Measurements from ENCODE around the gene FBXL19.

FBXL19 gene

DNA sequence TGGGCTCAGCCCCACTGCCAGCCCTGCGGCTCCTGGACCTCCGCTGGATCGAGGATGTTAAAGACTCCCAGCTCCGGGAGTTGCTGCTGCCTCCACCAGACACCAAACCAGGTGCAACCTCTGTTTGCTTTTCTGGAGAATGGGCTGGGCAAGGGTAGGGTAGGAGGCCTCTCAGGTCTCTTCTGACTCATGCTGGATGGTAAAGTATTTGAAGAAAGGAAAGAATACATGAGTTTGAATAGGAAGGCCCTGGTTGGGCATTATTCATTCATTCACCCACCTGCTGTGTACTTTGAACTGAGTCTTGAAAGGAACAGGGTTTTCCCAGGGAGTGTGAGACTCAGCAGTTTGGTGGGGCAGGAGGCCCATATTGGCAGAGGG lies 19.0 kb downstream of the FBXL19 start:
- TF ChIP-seq, protein P1, sequence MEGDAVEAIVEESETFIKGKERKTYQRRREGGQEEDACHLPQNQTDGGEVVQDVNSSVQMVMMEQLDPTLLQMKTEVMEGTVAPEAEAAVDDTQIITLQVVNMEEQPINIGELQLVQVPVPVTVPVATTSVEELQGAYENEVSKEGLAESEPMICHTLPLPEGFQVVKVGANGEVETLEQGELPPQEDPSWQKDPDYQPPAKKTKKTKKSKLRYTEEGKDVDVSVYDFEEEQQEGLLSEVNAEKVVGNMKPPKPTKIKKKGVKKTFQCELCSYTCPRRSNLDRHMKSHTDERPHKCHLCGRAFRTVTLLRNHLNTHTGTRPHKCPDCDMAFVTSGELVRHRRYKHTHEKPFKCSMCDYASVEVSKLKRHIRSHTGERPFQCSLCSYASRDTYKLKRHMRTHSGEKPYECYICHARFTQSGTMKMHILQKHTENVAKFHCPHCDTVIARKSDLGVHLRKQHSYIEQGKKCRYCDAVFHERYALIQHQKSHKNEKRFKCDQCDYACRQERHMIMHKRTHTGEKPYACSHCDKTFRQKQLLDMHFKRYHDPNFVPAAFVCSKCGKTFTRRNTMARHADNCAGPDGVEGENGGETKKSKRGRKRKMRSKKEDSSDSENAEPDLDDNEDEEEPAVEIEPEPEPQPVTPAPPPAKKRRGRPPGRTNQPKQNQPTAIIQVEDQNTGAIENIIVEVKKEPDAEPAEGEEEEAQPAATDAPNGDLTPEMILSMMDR (IDR thresholded peaks at IDR 0.05; ENCODE audit: low read depth, low read length), result no peak
- no peak for DNase-seq (ENCODE audit: extremely low read depth, low read depth)

DNA sequence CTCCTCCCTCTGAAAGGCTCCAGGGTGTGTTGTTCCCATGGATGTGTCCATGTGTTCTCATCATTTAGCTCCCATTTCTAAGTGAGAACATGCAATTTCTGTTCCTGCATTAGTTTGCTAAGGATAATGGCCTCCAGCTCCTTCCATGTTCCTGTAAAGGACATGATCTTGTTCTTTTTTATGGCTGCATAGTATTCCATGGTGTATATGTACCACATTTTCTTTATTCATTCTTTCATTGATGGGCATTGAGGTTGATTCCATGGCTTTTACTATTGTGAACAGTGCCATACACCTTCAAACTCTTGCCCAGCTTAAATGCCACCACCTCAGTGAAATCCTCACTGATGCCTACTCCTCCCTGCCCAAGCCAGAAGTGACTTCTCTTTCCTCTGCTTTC lies 21.0 kb downstream of the FBXL19 start:
- TF ChIP-seq, protein P1 (IDR thresholded peaks at IDR 0.05; ENCODE audit: low read depth, low read length), result no peak
- DNase-seq (ENCODE audit: extremely low read depth, low read depth), result no peak

DNA sequence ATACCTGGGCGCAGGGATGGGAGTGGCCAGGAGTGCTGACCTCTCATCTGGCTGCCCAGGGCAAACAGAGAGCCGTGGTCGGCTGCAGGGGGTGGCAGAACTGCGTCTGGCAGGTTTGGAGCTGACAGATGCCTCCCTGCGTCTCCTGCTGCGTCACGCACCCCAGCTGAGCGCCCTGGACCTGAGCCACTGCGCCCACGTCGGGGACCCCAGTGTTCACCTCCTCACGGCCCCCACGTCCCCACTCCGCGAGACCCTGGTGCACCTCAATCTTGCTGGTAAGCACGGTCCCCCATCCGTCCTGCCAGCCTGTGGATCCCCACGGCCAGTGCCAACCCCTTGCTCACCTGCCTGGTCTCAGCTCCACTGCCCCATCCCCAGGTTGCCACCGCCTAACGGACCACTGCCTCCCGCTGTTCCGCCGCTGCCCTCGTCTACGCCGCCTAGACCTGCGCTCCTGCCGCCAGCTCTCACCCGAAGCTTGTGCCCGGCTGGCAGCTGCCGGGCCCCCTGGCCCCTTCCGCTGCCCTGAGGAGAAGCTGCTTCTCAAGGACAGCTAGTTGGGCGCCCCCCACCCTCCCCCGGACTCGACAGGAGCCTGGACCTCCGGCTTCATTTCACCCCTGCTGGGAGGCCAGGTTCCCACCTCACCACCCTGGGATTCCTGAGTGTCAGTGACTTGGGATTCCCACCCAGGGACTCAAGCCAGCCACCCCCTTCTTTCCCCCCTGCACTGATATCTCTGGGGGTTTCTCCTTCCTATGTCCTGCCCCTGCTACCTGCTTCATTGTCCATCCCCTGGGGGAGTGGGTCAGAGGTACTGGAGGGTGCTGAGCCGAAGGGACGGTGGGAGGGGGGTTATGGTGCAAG lies 23.5 kb downstream of the FBXL19 start:
- TF ChIP-seq, protein P1 (IDR thresholded peaks at IDR 0.05; ENCODE audit: low read depth, low read length), result no peak
- DNase-seq (ENCODE audit: extremely low read depth, low read depth), result no peak

DNA sequence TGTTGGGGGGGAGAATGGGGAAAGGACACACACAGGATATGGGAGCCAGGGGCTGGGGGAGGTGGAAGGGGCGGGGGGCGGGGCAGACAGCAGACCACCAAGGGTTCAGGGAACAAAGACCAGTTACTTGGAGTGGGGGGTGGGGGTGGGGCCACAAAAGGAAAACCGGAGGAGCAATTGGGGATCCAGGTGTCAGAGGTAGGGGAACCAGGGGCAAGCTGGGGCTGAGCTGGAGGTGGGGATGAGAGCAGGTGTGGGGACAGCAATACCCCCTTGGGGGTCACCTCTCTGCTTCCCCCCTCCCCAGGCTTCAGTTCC lies 24.1 kb downstream of the FBXL19 start:
- TF ChIP-seq, protein P1 (IDR thresholded peaks at IDR 0.05; ENCODE audit: low read depth, low read length), result no peak
- no peak for DNase-seq (ENCODE audit: extremely low read depth, low read depth)

DNA sequence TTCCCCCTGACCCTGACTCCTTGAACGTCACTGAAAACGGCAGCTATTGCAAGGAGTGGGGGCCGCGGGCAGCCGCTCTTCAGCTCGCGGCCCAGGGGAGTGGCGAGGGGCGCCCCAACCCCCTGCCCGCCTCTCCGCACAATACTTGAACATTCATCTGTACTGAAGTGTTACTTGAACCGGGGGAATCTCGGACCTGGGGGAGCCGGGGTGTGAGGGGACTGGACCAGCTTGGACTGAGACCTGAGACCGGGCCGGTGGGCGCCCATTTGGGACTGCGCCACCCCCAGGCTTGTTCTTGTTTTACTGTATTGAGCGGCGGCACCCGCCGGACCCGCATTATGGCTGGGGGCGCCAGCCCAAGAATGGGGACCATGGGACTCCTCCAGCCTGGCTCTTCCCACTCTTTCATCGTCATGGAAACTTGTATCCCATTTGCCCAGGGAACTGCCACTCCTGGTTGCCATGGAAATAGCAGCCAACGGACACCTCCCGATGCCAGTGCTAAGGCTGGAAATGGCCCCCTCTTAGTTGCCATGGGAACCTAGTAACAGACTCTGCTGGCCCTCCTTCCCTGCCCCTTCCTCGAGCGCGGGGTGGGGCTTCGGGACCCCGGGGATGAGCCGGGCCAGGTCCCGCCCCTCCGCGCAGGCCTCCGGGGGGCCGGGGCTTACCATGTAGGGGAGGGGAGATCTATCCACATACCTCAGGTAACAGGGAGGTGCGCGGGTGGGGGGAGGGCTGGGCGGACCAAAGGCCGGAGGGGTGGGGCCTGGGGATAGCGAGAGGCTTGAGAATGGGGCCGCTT lies 24.7 kb downstream of the FBXL19 start:
- peak; percentile 94 for DNase-seq (ENCODE audit: extremely low read depth, low read depth)
- TF ChIP-seq, protein P1 (IDR thresholded peaks at IDR 0.05; ENCODE audit: low read depth, low read length), result no peak

DNA sequence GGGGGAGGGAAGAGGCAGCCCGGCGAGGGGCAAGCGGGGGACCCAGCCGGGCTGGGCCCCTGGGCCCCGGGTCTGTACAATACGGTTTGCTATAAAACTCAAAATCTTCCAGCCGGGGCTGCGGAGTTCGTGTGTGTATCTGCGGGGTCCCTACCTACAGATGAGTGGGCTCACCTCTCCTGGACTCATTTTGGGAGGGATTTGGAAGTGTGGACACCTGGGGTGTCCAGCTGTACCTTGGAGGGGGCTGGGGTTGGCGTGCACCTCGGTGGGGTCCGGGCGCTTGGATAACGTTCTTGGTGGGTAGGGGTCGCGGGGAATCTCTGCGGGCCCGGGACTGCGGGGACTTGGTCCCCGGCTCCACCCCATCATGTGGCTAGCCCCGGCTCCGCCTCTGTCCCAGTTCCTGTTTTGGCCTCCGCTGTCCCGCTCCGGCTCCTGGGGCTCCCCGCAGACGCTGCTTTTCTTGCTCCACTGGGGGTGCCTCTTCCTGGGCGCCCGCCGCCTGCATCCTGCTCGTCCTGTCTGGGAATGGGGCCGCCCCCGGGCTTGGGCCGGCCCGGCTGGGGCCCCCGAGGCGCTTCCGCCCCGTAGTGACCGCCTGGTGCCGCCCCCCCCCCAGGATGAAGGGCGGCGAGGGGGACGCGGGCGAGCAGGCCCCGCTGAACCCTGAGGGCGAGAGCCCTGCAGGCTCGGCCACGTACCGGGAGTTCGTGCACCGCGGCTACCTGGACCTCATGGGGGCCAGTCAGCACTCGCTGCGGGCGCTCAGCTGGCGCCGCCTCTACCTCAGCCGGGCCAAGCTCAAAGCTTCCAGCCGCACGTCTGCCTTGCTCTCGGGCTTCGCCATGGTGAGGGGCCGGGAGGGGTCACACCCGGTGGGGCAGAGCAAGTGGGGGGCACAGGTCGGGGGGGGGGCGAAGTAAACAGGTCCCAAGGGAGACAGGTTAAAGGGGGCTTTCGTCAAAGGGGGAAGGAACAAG lies 25.6 kb downstream of the FBXL19 start, which contains the start of gene ORAI3:
ORAI3 (plus strand) TSS at position 402 of the 983 bp plus-strand sequence; CDS start at position 624, 222 bp downstream.
- TF ChIP-seq, protein P1 (IDR thresholded peaks at IDR 0.05; ENCODE audit: low read depth, low read length), result no peak
- DNase-seq (ENCODE audit: extremely low read depth, low read depth), result no peak
